GM19099 (cell line): ENCODE measurements around the gene ACSL3.

Experiments used
- POLR2A ChIP-seq: IDR thresholded peaks from 3 replicates; pipeline ENCODE4 v1.6.1; 2011; ENCODE audit warnings: low read depth; ENCODE audit not compliant: insufficient read length; ENCODE audit errors: extremely low read depth

ACSL3 gene

DNA sequence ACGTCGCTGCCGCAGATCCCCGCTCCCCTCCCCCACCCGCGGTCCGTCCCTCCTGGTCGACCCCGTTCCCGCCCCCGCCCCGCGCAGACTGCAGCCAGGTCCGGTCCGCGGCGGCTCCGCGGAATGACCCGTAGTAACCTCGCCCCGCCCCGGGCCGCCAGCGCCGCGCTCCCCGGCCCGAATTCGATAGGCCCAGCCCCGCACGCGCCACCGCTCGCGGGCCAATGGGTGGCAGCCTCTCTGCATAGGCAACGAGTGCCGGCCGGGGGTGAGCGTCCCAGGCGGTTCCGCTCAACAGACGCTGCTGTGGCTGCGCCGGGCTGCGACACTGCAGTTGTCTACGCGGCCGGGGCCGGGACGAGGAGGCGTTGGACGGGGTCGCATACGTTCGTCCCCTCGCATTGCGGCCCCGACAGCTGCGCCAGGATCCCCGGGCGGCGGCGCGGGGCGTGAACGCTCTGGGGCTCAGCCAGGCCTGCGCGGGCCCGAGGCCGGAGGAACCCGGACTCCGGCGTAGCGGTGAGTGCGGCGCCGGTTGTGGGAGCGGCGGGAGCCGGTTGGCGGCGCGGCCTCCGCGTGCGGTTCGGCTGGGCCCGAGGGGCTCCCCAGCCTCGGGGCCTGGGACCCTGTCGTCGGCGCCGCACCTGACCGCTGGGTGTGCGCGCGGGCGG lies at the start of gene ACSL3:
Gene ACSL3 (plus strand): TSS at position 297 of the 671 bp plus-strand sequence. CDS start 47,737 bp downstream, outside the sequence.
- TF ChIP-seq POLR2A = peak; percentile 99

DNA sequence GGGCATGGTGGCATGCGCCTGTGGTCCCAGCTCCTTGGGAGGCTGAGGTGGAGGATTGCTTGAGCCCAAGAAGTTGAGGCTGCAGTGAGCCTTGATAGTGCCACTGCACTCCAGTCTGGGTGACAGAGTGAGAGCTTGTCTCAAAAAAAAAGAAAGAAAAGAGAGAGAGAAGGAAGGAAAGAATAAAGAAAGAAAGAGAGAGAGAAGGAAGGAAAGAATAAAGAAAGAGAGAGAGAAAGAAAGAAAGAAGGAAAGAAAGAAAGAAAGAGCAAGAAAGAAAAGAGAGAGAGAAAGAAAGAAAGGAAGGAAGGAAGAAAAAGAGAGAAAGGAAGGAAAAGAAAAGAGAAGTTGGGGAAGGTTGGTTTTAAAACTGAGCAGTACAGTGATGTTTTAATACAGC lies 49.0 kb upstream of the ACSL3 start:
- no peak for TF ChIP-seq POLR2A

DNA sequence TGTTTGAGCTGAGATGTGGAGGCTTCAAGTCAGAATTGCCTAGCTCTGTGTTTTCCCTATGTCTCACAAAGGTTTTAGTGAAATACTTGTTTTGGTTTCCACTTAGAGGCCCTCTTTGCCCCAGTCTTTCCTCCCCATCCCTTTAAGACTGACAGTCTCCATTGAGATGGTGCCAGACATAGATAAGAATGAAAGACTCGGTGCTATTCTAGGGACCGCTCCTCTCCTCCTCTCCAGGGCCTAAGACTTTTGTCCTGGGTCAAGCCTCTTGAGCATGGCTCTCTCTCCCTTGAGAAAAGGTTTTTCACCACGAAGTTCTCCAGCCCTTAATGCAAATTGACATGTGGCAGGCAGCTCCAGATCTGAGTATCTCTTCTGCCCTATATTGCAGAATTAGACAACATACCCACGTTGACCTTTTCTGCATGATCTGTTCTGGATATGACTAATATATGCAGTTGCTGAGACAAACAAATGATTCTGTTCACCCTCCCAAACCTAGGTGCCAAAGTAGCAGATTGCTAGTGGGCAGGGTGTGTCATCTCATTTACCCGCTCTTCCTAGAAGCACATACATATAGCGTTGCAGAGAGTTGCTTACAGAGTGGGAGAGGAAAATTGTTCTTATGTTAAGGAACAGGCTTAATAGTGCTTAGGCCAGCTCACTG lies 47.5 kb upstream of the ACSL3 start:
- TF ChIP-seq POLR2A = no peak

DNA sequence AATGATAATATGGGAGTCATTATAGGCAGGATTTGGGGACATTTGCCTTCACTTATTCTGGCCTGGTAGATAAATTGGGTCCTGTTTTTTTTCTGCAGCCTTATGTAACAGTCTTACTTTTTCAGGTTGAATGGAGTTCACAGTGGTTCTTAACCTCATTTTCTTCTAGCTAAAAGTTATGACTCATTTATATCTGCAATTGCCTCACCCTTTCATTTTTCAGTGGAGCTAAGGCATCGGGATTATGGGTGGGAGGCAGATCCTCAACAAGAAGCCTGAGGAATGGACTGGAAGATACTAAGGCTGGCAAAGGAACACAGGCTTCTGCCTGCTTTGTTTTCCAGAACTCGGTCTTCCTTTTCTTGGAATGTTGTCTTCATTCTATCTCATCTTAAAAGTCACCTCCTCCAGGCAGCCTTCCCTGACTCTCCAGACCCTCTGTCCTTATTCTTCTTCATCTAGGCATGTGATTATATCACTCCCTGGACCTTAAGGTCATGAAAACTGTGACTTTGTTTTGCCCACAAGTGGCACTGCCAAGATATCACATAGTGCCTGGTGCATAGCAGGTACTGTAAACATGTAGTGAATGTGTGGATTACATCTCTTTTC lies 41.0 kb upstream of the ACSL3 start:
- TF ChIP-seq POLR2A = no peak

DNA sequence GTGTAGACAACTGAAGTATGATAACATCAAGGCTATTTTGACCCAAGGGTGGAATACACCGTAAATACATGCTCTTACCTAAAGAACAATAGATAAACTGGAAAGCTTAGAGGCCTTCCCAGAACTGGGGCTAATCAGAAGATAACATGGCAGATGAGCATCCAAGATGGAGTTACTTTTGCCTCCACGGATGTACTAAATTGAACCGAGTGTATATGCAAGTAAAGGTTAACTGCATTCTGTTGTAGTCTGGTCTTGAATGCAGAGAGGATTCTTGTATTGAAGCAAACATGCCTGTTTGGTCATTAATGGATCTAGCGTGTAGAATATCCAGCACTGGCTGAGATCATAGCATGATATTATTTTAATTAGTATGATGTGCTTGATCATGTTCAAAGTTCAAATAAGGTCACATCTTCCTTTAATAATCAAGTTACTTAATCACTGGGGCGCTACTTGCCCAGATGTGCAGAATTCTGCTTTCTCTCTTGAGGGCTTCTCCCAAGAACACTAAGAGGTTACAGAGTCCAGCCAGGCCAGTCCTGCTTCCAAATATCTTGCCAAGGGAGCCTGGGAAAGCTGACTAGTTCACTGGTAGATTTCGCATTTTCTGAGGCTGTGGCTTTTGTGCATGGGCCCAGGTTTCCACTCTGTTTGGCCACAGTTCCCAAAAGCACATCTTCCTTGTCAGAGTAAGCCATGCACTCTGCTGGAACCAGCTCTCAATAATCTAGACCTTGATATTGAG lies 37.5 kb upstream of the ACSL3 start:
- no peak for TF ChIP-seq POLR2A

DNA sequence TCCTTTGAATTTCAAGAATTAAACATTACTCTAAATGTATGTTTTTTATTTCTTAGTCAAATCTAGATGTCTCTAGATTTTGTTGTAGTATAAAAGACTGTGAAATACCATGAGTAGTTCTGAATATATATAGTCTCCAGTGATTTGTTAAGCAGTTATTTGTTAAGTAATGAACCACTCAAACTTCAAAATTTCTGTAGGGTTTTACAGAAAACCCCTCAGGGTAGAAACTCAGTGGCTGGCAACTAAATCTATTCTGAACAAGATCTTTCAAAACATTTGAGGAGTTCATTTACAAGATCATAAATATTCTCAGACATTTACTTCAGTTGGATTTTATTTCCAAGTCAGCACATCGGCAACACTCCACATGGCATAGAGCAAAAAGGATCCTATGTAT lies 35.8 kb upstream of the ACSL3 start:
- no peak for TF ChIP-seq POLR2A

DNA sequence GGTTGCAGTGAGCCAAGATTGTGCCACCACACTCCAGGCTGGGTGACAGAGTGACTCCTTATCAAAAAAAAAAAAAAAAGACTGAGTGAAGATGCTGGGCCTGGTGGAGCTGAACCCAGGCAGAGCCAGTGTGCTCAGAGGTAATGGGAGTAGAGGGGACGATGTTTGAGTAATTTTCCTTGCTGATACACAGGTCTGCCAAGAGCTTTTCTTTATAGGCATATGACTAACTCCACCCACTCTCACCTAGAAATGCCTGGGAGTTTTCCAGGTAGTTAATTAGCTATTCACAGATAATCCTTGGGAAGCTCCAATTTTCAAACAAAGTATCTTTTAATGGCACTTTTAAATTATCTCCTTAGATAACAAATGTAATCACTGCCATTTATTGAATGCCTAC lies 33.4 kb upstream of the ACSL3 start:
- TF ChIP-seq POLR2A = no peak

DNA sequence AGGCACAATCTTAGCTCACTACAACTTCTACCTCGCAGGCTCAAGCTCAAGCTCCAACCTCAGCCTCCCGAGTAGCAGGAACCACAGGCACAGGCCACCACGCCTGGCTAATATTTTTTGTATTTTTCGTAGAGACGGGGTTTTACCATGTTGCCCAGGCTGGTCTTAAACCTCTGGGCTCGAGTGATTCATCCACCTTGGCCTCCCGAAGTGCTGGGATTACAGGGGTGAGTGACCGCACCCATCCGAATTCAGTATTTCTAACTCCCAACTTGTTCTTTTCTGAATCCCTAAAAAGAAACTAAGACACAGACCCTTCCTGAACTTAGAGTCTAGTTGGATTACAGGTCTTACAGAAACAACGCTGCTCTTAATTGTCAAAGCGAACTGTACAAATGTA lies 32.3 kb upstream of the ACSL3 start:
- TF ChIP-seq POLR2A = no peak

DNA sequence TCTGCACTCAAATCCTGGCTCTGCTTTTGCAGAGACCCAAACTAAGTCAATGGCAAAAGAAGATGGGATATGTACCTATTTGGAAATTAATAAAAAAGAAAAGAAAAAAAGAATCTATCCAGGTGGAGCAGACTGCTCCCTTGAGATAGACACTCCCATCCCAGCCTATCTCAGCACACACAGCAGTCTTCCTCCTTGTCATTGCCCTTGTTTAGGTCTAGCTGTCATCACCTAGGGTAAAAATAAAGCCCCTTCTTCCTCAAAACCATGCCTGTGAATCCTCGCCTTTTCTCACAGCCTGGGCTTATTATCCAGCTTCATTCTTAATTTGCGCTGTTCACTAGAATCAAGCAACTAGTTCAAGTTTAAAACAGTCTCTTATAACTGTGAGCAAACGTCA lies 30.7 kb upstream of the ACSL3 start:
- TF ChIP-seq POLR2A = no peak

DNA sequence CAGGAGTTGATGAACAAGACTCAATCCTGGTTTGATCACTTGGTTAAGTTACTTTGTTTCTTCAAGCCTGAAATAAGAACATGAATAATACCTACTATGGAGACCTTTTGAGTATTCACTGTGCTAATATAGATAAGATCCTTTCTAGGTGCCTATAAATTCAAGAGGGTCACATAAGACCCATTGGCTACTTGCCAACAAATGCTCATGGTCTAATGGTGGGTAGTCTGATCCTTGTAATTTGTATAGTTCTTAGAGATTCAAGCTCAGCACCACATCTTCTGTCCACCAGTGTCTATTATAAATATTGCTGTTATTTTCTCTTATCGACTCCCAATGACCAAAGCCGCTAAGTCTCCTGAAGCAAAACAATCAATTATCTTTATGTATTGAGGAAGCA lies 27.4 kb upstream of the ACSL3 start:
- TF ChIP-seq POLR2A = no peak

DNA sequence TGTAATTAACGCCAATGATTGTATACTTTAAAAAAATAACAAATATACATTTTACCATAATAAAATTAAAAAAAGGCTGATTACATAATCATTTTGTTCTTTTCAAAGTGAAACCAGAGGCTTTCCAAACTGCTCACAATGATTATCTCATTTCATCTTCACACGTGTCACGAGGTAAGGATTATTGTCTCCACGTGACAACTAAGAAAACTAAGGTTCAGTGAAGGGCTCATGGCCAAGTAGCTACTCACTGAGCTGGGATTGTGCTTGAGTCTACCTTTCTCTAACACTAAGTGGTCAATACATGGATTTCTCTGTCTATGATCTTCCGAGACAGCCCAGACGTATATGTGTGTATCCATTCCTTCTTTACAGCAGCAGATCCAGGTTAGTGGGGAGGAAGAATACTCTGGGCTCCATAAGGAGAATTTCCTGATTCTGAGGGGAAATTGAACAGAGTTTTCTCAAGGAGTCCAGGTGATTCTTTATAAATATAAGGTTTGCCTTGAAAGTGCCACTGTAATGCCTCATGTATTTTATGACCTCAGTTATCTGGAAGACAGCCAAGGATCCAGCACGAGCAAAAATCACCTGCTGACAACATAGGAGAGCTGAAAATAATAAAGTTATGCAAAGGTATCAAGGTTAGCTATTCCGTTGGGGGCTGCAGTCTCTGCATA lies 25.6 kb upstream of the ACSL3 start:
- no peak for TF ChIP-seq POLR2A

DNA sequence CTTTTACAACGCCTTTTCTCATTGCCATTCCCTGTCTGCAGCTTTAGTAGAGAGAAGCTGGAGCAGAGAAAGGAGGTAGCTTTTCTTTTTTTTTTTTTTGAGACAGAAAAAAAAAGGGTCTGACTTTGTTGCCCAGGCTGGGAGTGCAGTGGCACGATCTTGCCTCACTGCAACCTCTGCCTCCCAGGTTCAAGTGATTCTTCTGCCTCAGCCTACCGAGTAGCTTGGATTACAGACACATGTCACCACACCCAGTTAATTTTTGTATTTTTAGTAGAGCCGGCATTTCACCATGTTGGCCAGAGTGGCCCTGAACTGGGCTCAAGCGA lies 25.0 kb upstream of the ACSL3 start:
- TF ChIP-seq POLR2A = no peak

DNA sequence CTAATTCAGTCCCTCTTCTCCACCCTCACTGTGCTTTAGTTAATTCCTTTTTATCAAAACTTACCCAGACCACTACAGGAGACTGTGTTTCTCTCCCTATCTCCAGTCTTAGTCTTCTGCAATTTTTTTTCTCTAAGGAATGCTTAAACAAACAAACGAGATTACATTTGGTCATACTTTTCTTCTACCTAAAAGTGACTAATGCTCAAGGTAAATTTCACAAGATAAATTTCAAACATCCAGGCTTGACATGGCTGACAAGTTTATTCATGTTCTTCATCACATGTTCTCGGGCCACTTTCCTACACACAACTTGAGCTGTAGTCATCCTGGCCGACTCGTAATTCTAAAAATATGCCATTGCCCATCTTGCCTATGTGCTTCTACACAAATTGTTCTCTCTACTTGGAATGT lies 23.2 kb upstream of the ACSL3 start:
- TF ChIP-seq POLR2A = no peak

DNA sequence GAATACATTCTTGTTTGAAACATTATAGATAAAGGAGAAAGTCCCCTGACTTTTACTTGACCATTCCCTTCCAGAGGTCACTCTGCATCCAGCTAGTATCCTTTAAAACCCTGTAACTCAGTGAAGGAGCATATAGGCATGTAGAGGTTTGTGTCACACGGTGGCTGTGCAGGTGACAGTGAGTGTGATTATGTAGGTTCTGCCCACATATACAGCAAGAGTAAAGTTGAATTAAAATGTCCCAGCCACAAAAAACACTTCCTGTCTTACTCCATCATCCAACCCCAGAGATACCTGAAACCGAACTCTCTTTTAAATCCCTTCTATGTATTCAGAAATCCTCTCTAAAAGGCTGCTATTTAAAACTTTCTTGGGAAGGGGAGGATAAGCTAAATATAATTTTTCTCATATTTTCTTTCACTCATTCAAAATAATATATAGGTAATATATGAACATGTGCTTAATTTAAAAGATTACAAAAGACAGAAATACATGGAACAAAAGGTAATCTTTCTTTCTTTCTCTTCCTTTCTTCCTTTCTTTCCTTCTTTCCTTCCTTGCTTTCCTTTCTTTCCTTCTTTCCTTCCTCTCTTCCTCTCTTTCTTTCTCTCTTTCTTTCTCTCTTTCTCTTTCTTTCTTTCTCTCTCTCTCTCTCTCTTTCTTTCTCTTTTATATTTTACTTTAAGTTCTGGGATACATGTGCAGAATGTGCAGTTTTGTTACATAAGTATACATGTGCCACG lies 20.6 kb upstream of the ACSL3 start:
- TF ChIP-seq POLR2A = no peak
